Left ventricle myocardium inferior (tissue), 1 donor: ENCODE measurements around the gene PLCB1. TPM values are rescaled to one million over a fixed set of nuclear protein-coding genes. Genes with fewer than 3 reads are reported as not detected.

Experiments used
- DNase-seq: peaks from one replicate; pipeline ENCODE4 v3.0.0-alpha.2; 2020
- H3K27ac ChIP-seq: fragments of 200-600 bp; replicated peaks from 2 replicates; pipeline ENCODE4 v1.8.0; 2021
- H3K27me3 ChIP-seq: fragments of 200-600 bp; 2 replicates; pipeline ENCODE4 v1.8.0; 2021; ENCODE audit warnings: low read depth
- H3K36me3 ChIP-seq: fragments of 200-600 bp; 2 replicates; pipeline ENCODE4 v1.8.0; 2021
- H3K4me1 ChIP-seq: fragments of 200-600 bp; 2 replicates; pipeline ENCODE4 v1.8.0; 2021
- H3K4me3 ChIP-seq: fragments of 200-600 bp; 2 replicates; pipeline ENCODE4 v1.8.0; 2021; ENCODE audit warnings: mild to moderate bottlenecking, moderate library complexity
- H3K9me3 ChIP-seq: fragments of 200-600 bp; replicated peaks from 2 replicates; pipeline ENCODE4 v1.8.0; 2021
- CTCF ChIP-seq: fragments of 200-600 bp; IDR thresholded peaks from 2 replicates; pipeline ENCODE4 v1.8.0; 2021; ENCODE audit warnings: antibody characterized with exemption, mild to moderate bottlenecking, borderline replicate concordance
- intact Hi-C: fragments of 100-400 bp; cut with micrococcal nuclease; formaldehyde crosslinking; loops from one replicate; pipeline ENCODE4 v1.11.0; 2022
- total RNA-seq: library from RNA; stranded (reverse); fragmentation: NEBNext Ultra II Directional; extraction: Animal tissue kit (Norgen Biotek cat#: 25700); gene quantifications from one replicate; pipeline ENCODE4 v1.2.1, GENCODE V29; 2021
- donor health status: DM: no; HTN: yes; CAD: no; lungs with severe emphysema.

PLCB1 gene
- total RNA-seq, 1 donor from 2014 or later, result 6.0 TPM

- Histone ChIP-seq H3K4me3 (no peak overlapping the region), H3K27ac (no peak overlapping the region), H3K4me1 (peaks cover 8% of the 10 kb centered on the region), H3K27me3 (no peaks in the 10 kb centered on the region), H3K36me3 (no peaks in the 10 kb centered on the region), H3K9me3 (no peaks in the 10 kb centered on the region)
- DNase-seq, result no peak
- no peak for TF ChIP-seq CTCF
- intact Hi-C loops, result no loop called here
Observed at GRCh38 chr20:8473459-8473858, 341.4 kb downstream of the PLCB1 start.

GRCh38 chr20:8474027-8474668, 342.1 kb downstream of the PLCB1 start:
- no peak overlapping the region for H3K27ac ChIP-seq
- DNase-seq, result no peak
- no peak overlapping the region for H3K4me3 ChIP-seq
- H3K36me3 ChIP-seq, result no peaks in the 10 kb centered on the region
- H3K27me3 ChIP-seq, result no peaks in the 10 kb centered on the region
- H3K4me1 ChIP-seq, result peaks cover 8% of the 10 kb centered on the region
- intact Hi-C loops, result no loop called here
- TF ChIP-seq CTCF, result no peak
- H3K9me3 ChIP-seq, result no peaks in the 10 kb centered on the region

DNA sequence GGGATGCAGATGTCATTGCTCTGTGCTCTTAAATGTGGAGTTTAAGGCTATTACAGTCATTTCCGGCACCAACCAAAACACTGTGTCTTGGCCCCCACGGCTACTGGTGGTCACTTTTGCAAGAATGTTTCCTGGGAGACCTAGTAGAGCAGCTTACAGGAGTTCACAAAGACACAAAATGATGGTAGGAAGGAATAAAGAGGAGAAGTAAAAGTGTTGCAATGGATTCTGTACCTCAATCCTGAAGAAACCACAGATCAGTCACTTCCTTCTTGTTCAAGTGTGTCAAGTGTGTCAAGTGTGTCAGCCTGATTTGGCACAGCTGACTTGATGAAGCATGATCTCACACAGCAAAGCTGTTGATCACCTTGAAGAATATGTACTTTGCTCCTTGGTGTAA, 344.0 kb downstream of the PLCB1 start:
- no peak for TF ChIP-seq CTCF
- intact Hi-C loops, result no loop called here
- Histone ChIP-seq H3K9me3 (no peaks in the 10 kb centered on the region), H3K36me3 (no peaks in the 10 kb centered on the region), H3K4me1 (peaks cover 8% of the 10 kb centered on the region), H3K27me3 (no peaks in the 10 kb centered on the region), H3K27ac (no peak overlapping the region), H3K4me3 (no peak overlapping the region)
- no peak for DNase-seq

DNA sequence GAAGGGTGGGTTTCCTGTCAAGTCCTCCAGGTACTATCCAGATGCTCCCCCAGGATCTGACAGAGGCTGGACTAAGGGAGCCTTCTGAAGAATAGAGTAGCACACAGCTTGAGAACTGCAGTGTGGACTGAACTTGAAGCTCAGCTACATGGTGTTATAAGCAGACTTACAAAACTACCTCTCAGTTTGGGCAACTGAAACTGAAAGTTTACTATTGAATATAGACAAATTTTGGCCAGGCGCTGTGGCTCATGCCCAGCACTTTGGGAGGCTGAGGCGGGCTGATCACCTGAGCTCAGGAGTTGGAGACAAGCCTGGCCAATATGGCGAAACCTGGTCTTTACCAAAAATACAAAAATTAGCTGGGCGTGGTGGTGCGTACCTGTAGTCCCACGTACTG, 348.5 kb downstream of the PLCB1 start:
- H3K9me3 ChIP-seq, result no peaks in the 10 kb centered on the region
- no peaks in the 10 kb centered on the region for H3K4me1 ChIP-seq
- no peak for TF ChIP-seq CTCF
- H3K36me3 ChIP-seq, result no peaks in the 10 kb centered on the region
- H3K4me3 ChIP-seq, result no peak overlapping the region
- no peaks in the 10 kb centered on the region for H3K27me3 ChIP-seq
- no peak overlapping the region for H3K27ac ChIP-seq
- intact Hi-C loops, result no loop called here
- DNase-seq, result no peak

DNA sequence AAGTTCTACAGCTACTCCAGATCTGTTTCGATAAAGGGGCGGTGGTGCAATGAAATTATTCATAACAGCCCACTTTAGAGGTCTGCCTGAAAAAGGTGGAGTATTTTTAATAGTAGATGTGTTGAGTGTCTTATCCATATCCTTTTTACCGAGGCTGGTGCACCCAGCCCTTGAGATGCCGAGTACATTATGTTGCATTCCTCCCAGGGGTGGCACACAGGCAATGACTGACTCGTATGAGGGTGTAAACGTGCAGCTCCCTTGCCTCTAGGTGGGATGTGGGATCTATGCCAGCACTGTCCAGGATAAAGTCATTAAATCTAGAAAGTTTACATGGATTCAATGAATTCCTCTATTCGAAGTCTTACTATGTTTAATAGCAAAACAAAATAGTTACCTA, 355.6 kb downstream of the PLCB1 start:
- H3K27me3 ChIP-seq, result no peaks in the 10 kb centered on the region
- H3K4me1 ChIP-seq, result peaks cover 14% of the 10 kb centered on the region
- no peak overlapping the region for H3K4me3 ChIP-seq
- no peak for DNase-seq
- intact Hi-C loops, result no loop called here
- no peak overlapping the region for H3K27ac ChIP-seq
- TF ChIP-seq CTCF, result no peak
- H3K36me3 ChIP-seq, result no peaks in the 10 kb centered on the region
- peaks cover 5% of the 10 kb centered on the region for H3K9me3 ChIP-seq
